Measurements from ENCODE around the gene ZNF460. TPM values are rescaled to one million over a fixed set of nuclear protein-coding genes. Genes with fewer than 3 reads are reported as not detected.

The ZNF460 gene
- total RNA-seq, 1 donor from 2014 or later: 76.1 TPM

DNA sequence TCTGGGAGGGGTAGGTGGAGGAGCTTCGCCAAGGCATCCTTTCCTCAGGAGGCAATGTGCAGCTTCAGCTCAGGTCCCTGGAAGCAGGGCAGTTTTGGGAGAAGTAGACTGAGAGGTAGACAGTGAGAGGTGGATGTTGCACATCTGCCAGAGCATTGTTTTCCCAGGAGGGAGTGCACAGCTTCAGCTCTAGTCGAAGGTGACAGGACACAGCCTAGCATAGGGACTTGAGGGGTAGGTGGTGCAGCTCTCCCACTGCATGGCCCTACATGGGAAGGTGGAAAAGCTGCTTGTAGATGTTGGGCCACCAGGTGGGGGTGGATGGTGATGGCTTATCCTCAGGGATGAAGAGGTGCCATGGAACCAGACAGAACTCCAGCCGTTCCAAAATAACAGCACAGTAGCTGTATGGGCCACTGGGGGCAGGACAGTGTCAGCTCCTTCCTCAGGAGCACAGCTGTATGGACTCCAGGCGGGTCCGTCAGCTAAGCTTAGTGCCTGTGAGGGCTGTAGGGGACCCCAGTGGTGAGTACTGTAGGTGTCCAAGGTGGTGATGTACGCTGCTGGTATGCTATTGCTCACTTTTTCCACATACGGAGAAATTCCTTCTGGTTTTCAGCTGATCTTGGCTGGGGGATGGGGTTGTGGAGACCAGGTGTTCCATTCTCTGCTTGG, 22.6 kb downstream of the ZNF460 start:
- H3K9me3 ChIP-seq: no peaks in the 10 kb centered on the region
- no peak overlapping the region for H3K4me3 ChIP-seq
- intact Hi-C loops (cut with DNase I): no loop called here
- H3K27ac ChIP-seq: no peak overlapping the region
- H3K4me1 ChIP-seq: peaks cover 26% of the 10 kb centered on the region
- DNase-seq (ENCODE audit: extremely low spot score in 2 of 2): no peak
- no peaks in the 10 kb centered on the region for H3K27me3 ChIP-seq
- no peak for TF ChIP-seq POLR2AphosphoS5 (IDR thresholded peaks at IDR 0.05; ENCODE audit: insufficient read depth in 1 of 2, low read depth in 1 of 2)
- no peak for TF ChIP-seq POLR2A (IDR thresholded peaks at IDR 0.05)
- TF ChIP-seq, protein P1, sequence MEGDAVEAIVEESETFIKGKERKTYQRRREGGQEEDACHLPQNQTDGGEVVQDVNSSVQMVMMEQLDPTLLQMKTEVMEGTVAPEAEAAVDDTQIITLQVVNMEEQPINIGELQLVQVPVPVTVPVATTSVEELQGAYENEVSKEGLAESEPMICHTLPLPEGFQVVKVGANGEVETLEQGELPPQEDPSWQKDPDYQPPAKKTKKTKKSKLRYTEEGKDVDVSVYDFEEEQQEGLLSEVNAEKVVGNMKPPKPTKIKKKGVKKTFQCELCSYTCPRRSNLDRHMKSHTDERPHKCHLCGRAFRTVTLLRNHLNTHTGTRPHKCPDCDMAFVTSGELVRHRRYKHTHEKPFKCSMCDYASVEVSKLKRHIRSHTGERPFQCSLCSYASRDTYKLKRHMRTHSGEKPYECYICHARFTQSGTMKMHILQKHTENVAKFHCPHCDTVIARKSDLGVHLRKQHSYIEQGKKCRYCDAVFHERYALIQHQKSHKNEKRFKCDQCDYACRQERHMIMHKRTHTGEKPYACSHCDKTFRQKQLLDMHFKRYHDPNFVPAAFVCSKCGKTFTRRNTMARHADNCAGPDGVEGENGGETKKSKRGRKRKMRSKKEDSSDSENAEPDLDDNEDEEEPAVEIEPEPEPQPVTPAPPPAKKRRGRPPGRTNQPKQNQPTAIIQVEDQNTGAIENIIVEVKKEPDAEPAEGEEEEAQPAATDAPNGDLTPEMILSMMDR (IDR thresholded peaks at IDR 0.05): no peak
- peaks cover 0 to 39% of the 10 kb centered on the region in 2 donors for H3K36me3 ChIP-seq

DNA sequence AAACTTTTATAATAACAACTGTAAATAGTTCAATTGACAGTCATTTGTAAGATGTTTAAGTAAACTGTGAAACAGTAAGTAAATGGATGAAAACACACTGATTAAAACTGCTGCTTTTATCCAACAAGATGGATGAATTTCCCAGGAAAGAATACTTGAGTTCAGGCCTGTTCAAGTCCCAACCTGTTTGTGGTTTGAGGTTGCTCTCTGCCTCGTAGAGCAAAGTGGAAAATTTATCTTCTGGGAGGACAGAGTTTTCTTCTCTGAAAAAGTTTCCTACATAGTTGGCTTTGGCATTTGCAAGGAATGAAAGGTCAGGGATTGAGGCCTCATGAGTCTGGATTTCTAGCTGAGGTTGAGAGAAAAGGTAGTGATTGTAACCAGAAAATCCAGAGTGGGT, 24.8 kb downstream of the ZNF460 start:
- Histone ChIP-seq H3K27me3 (no peaks in the 10 kb centered on the region), H3K4me3 (no peak overlapping the region), H3K36me3 (peaks cover 0 to 29% of the 10 kb centered on the region in 2 donors), H3K9me3 (no peaks in the 10 kb centered on the region), H3K27ac (no peak overlapping the region), H3K4me1 (peaks cover 26% of the 10 kb centered on the region)
- DNase-seq (ENCODE audit: extremely low spot score in 2 of 2): no peak
- intact Hi-C loops (cut with DNase I): no loop called here
- TF ChIP-seq POLR2AphosphoS5 (IDR thresholded peaks at IDR 0.05; ENCODE audit: insufficient read depth in 1 of 2, low read depth in 1 of 2): no peak
- TF ChIP-seq, protein P1 (IDR thresholded peaks at IDR 0.05): no peak
- TF ChIP-seq POLR2A (IDR thresholded peaks at IDR 0.05): no peak

DNA sequence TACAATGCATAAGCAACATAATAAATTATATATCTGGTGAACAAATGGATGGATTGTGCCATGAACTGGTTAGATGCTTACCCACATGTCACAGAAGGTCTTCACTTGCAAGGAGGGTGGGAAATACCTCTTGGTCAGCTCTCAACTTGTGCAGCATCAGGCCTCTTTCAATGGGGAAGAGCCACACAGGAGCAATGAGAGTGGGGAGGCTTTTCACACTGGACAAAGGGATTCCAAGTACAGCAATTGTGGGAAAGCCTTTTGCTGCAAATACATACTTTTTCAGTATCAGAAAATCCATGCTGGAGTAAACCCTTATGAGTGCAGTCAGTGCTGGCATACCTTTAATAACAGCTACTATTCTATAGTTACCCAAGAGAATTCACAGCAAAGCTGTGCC, 28.2 kb downstream of the ZNF460 start:
- TF ChIP-seq POLR2A (IDR thresholded peaks at IDR 0.05) (no peak), POLR2AphosphoS5 (IDR thresholded peaks at IDR 0.05; ENCODE audit: insufficient read depth in 1 of 2, low read depth in 1 of 2) (no peak)
- TF ChIP-seq, protein P1 (IDR thresholded peaks at IDR 0.05): no peak
- no peaks in the 10 kb centered on the region for H3K9me3 ChIP-seq
- intact Hi-C loops (cut with DNase I): no loop called here

DNA sequence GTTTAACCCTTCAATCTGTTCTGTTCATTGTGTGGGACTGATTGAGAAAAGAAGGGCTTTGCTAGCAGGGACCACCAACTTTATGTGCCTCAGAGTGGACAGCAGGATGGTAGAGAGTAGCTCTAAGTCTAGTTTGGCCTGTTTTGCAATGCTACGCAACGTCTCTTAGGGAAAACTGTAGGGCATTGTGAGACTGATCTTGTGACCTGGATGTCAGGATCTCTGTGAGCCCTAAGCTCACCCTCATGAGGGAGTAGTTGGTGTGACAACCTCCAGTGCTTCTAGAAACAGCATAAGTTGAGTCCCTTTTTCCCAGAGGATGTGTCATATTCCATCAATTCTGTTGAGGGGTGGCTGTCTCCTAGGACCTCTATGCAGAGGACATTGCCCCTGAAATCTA, 30.5 kb downstream of the ZNF460 start:
- Histone ChIP-seq H3K27ac (no peak overlapping the region), H3K4me1 (no peaks in the 10 kb centered on the region), H3K4me3 (no peak overlapping the region), H3K36me3 (no peaks in the 10 kb centered on the region), H3K9me3 (no peaks in the 10 kb centered on the region), H3K27me3 (no peaks in the 10 kb centered on the region)
- TF ChIP-seq, protein P1 (IDR thresholded peaks at IDR 0.05): no peak
- TF ChIP-seq POLR2AphosphoS5 (IDR thresholded peaks at IDR 0.05; ENCODE audit: insufficient read depth in 1 of 2, low read depth in 1 of 2) (no peak), POLR2A (IDR thresholded peaks at IDR 0.05) (no peak)
- no peak for DNase-seq (ENCODE audit: extremely low spot score in 2 of 2)
- intact Hi-C loops (cut with DNase I): no loop called here

More for the DNA sequence above, 28.2 kb downstream of the ZNF460 start:
- Histone ChIP-seq H3K27ac (no peak overlapping the region), H3K4me1 (no peaks in the 10 kb centered on the region), H3K27me3 (no peaks in the 10 kb centered on the region), H3K4me3 (no peak overlapping the region), H3K36me3 (peaks cover 0 to 1% of the 10 kb centered on the region in 2 donors)
- DNase-seq (ENCODE audit: extremely low spot score in 2 of 2): no peak

DNA sequence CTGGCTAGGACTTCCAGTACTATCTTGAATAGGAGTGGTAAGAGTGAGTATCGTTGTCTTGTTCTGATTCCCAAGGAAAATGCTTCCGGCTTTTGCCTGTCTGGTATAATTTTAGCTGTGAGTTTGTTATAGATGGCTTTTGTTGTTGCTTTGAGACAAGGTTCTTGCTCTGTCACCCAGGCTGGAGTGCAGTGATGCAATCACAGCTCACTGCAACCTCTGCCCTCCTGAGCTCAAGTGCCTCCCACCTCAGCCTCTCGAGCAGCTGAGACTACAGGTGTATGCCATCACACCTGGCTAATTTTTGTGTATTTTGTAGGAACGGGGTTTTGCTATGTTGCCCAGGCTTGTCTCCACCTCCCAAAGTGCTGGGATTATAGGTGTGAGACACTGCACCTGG, 33.9 kb downstream of the ZNF460 start:
- TF ChIP-seq POLR2A (IDR thresholded peaks at IDR 0.05): no peak
- TF ChIP-seq POLR2AphosphoS5 (IDR thresholded peaks at IDR 0.05; ENCODE audit: insufficient read depth in 1 of 2, low read depth in 1 of 2): no peak
- TF ChIP-seq, protein P1 (IDR thresholded peaks at IDR 0.05): no peak
- Histone ChIP-seq H3K4me1 (no peaks in the 10 kb centered on the region), H3K36me3 (no peaks in the 10 kb centered on the region), H3K9me3 (no peaks in the 10 kb centered on the region), H3K27ac (no peak overlapping the region), H3K27me3 (no peaks in the 10 kb centered on the region), H3K4me3 (no peak overlapping the region)
- no peak for DNase-seq (ENCODE audit: extremely low spot score in 2 of 2)
- intact Hi-C loops (cut with DNase I): no loop called here
